HG03159 (cell line): ENCODE data around the gene SNX13.
"Not testable (repeated sequence)": the region's sequence is repeated elsewhere in the genome, so short reads cannot be mapped to it uniquely, and the experiment has no call there.

Source experiments
- ATAC-seq: cut with Tn5 transposase; IDR thresholded peaks from one replicate; pipeline ENCODE4 v1.9.1; 2021; ENCODE audit warnings: mild to moderate bottlenecking, moderate library complexity; ENCODE audit not compliant: unreplicated experiment

Gene SNX13

GRCh38 chr7:17915796-17916195, 24.5 kb downstream of the SNX13 start:
- ATAC-seq = no peak

GRCh38 chr7:17915168-17915567, 25.1 kb downstream of the SNX13 start:
- no peak for ATAC-seq

- ATAC-seq = no peak
Measured at GRCh38 chr7:17913250-17913649, 27.0 kb downstream of the SNX13 start.

GRCh38 chr7:17912536-17913235, 27.6 kb downstream of the SNX13 start:
- ATAC-seq = no peak

DNA sequence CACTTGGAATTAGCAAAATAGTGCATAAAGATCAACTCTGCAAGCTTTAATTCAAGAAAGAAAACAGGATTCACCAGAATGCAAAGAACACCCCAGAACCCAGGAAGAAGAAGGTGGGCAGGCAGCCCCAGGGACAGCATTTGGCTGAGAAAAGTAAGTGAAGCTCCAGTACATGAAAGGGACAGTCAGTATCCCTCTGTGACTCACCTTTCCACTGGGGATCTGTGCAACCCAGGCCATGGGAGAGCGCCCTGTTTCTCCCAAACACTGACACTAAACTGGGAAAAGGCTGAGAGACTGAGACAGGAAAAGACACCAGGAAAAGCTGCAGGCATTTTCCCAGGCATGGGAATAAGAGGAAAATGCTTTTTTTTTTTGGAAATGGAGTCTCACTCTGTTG, 28.2 kb downstream of the SNX13 start:
- ATAC-seq = no peak

DNA sequence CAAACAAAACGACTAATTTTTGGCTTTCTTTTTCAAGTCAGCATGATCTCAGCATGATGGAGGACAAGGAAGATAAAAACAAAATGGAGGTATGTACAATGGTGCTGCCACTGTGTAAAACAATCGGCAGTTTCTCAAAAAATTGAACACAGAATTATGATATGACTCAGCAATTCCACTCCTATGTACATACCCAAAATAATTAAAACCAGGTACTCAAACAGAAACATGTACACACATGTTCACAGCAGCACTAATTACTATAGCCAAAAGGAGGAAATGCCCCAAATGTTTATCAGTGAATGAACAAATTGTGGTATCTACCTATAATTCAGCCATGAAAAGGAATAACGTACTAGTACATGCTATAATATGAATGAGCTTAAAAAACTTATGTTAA, 29.9 kb downstream of the SNX13 start:
- ATAC-seq = no peak

- not testable (repeated sequence) for ATAC-seq
Measured at GRCh38 chr7:17909310-17909709, 31.0 kb downstream of the SNX13 start.

DNA sequence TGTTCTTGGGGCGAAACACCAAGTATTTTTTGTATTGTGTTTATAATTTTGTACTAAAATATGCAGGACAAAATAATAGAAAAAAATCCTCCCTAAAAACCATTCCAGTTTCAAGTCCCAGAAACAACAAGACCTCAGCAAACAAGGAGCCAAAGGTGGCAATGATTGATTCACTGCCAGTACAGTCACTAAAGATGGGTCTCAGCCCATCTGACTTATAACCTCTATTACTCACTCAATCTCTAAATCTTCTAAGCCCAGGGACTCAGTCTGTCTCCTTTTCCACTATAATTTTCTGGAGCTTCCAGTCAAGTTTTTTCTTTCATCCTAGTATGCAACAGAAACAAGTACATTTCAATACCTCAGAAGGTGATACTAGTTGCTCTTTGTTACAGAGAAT, 33.3 kb downstream of the SNX13 start:
- no peak for ATAC-seq

DNA sequence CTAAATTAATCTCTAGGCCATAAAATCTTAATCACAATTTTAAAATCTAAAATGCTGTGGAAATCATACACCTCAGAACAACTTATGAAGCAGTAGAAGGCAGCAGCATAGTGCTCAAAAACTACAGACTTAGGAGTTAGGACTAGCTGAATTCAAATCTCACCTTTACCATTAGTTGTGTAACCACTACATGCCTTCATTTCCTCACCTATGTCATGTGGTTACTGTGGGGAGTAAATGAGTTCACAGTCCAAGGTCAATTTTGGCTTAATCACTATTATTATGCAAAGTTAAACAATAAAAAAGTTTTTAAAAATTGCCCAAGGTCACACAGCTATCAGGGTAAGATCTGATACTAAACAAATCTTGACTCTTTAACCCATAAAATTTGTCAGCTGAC, 37.0 kb downstream of the SNX13 start:
- no peak for ATAC-seq

- no peak for ATAC-seq
Measured at GRCh38 chr7:17902599-17902998, 37.7 kb downstream of the SNX13 start.

- no peak for ATAC-seq
Measured at GRCh38 chr7:17900464-17900863, 39.8 kb downstream of the SNX13 start.

DNA sequence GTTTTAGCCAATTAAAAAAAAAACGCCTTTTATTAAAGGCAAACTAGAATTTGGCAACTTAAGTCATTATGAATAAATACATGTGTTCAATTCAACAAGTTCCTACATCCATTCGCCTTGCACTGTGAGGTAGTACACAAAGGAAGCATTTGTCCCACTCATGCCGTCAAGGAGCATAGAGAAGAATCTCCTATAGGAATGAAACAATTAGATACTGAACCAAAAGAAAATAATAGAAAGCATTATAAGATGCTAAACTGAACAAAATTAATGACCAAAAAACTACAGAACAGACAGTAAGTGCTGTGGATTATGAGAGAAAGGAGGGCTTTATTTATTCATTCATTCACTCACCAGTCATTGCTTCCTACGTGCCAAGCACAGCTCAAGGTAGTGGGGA, 42.2 kb downstream of the SNX13 start:
- ATAC-seq = no peak

- no peak for ATAC-seq
Measured at GRCh38 chr7:17887286-17887685, 53.0 kb downstream of the SNX13 start.

- ATAC-seq = no peak
Measured at GRCh38 chr7:17882685-17883084, 57.6 kb downstream of the SNX13 start.

DNA sequence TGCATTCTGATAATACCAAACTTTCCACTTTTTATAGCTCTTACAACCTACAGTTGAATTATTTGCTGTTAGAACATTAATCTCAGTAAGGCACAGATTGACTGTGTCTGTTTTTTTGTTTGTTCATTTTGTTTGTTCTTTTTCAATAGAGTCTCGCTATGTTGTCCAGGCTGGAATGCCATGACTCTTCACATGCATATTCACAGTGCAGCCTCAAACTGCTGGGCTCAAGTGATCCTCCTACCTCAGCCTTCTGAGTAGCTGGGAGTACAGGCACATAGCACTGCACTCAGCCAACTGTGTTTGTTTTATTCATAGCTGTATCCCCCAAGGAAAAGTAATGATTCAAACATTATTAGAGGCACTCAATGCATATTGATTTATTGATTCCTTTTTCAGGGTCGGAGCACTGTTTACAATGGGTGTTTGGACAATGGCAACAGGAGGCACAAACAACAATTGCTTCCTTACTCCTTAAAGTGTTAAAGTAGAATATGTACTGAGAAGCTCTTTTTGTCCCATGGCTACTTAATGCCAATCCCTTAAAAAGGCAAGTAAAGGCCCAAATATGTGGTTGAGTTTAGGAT, 61.1 kb downstream of the SNX13 start:
- ATAC-seq = no peak

DNA sequence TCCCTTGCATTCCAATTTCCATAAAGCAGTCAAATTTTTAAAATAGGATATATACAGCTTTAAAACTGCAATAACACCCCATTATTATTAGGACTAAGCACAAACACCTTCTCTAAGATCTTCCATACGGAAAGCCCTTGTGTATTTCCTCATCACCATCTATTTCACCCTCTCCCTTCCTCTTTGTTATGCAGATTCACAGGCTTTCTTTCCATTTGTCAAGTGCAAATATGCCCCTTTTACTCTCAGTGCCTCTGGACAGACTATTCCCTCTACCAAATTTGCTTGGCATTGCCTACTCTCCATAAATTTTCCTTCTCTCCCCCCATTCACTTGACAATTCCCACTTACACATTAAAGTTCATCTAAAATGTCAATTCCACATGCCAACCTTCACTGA, 61.7 kb downstream of the SNX13 start:
- no peak for ATAC-seq

DNA sequence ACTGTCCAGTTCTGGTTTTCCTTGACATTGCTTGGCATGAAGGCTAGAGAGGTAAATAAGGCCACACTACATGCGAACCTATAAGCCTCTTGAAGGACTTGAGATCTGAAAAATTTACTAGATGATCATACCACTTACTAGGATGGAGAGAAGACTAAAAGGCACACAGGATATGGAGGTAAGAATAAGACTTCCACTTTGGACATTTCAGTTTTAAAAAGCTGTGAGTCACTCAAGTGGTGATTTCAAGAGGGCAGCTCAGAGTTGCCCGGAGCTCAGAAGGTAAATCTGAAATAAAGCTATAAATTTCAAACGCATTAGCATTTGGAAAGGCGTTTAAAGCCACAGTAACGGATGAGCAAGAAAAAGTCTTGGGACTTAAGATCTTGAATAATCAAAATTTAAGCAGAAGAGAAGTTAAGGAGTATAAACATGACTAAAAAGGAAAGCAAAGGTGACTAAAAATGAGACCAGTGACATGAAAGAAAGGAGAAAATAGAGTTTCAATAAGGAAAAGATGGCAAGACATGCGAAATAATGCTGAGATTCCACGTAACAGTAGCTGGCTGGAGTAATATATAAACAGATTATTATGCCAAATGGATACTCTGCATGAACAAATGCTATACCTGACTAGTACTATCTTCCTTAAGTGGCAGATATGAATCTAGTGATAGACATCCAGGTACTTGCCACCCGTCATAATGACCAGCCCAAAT, 68.3 kb downstream of the SNX13 start:
- no peak for ATAC-seq

DNA sequence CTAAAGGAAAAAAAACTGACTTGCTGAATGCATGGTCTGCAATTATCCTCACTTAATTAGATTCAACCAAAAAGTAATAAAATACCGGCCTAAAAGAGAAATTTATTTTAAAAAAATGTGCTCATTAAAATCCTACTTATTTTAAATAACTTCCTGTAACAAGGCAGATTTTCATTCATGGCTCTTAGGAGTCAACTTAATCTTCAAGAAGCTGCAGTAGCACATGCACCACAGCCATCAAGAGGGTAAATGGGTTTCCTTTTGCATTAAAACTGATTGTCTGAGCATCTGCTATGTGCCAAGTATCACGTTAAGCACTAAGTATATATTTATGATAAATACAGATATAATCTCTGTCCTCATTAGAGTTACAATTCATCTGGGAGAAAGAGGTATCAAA, 69.9 kb downstream of the SNX13 start:
- no peak for ATAC-seq

GRCh38 chr7:17863809-17864143, 76.5 kb downstream of the SNX13 start:
- no peak for ATAC-seq

- no peak for ATAC-seq
Measured at GRCh38 chr7:17863095-17863808, 77.0 kb downstream of the SNX13 start.

GRCh38 chr7:17856251-17856650, 84.0 kb downstream of the SNX13 start:
- ATAC-seq = no peak

- ATAC-seq = no peak
Measured at GRCh38 chr7:17855202-17855601, 85.1 kb downstream of the SNX13 start.
